ENCODE results near the gene BTRC.
"Not testable (repeated sequence)": the region's sequence is repeated elsewhere in the genome, so short reads cannot be mapped to it uniquely, and the experiment has no call there.

The BTRC gene

GRCh38 chr10:101358706-101359300 is 4.8 kb downstream of the BTRC start:
- Histone ChIP-seq H4K20me1 (ENCODE audit: low read depth, low read length) (no peaks in the 10 kb centered on the region), H3K27ac (ENCODE audit: low read depth, low read length) (no peak overlapping the region), H3K36me3 (ENCODE audit: low read length) (no peaks in the 10 kb centered on the region; the same call in 1 of the 2 replicates), H3K4me3 (ENCODE audit: insufficient read depth, low read length, poor library complexity, severe bottlenecking) (no peak overlapping the region), H3K9ac (ENCODE audit: low read length) (no peak overlapping the region), H3K9me3 (ENCODE audit: insufficient read depth, low read length) (no peaks in the 10 kb centered on the region), H3F3A (ENCODE audit: insufficient read depth) (0 out of 2 replicates have a peak, but pooled peaks cover 6% of the 10 kb centered on the region), H3K79me2 (ENCODE audit: insufficient read depth, low read length) (no peaks in the 10 kb centered on the region), H3K4me2 (ENCODE audit: low read depth, low read length, poor library complexity, severe bottlenecking) (no peak overlapping the region), H3K27me3 (ENCODE audit: low read length) (no peaks in the 10 kb centered on the region), H3K9me2 (replicated peaks; ENCODE audit: insufficient read depth, low read length) (no peaks in the 10 kb centered on the region), H2AFZ (ENCODE audit: low read depth, low read length, severe bottlenecking) (no peak overlapping the region)
- TF ChIP-seq CTCF (IDR thresholded peaks at IDR 0.05; ENCODE audit: insufficient read depth, low read length, poor library complexity, severe bottlenecking) (no peak), EZH2phosphoT487 (conservative IDR thresholded peaks at IDR 0.05; ENCODE audit: low read length) (no peak)

- not testable (repeated sequence) for H3K36me3 ChIP-seq (ENCODE audit: low read length); H3K4me3 ChIP-seq (ENCODE audit: insufficient read depth, low read length, poor library complexity, severe bottlenecking); H3K27ac ChIP-seq (ENCODE audit: low read depth, low read length); H2AFZ ChIP-seq (ENCODE audit: low read depth, low read length, severe bottlenecking); H3K79me2 ChIP-seq (ENCODE audit: insufficient read depth, low read length); H3K9me3 ChIP-seq (ENCODE audit: insufficient read depth, low read length); H3F3A ChIP-seq (ENCODE audit: insufficient read depth); H3K27me3 ChIP-seq (ENCODE audit: low read length); H3K9ac ChIP-seq (ENCODE audit: low read length); H3K4me2 ChIP-seq (ENCODE audit: low read depth, low read length, poor library complexity, severe bottlenecking); H4K20me1 ChIP-seq (ENCODE audit: low read depth, low read length); H3K9me2 ChIP-seq (replicated peaks; ENCODE audit: insufficient read depth, low read length)
Observed at GRCh38 chr10:101360090-101360489, 6.1 kb downstream of the BTRC start.

GRCh38 chr10:101360841-101361240 is 6.9 kb downstream of the BTRC start:
- H3K4me3 ChIP-seq (ENCODE audit: insufficient read depth, low read length, poor library complexity, severe bottlenecking); H3K9me2 ChIP-seq (replicated peaks; ENCODE audit: insufficient read depth, low read length); H3F3A ChIP-seq (ENCODE audit: insufficient read depth); H3K9ac ChIP-seq (ENCODE audit: low read length); H3K36me3 ChIP-seq (ENCODE audit: low read length); H2AFZ ChIP-seq (ENCODE audit: low read depth, low read length, severe bottlenecking); H4K20me1 ChIP-seq (ENCODE audit: low read depth, low read length); H3K9me3 ChIP-seq (ENCODE audit: insufficient read depth, low read length); H3K79me2 ChIP-seq (ENCODE audit: insufficient read depth, low read length); H3K27me3 ChIP-seq (ENCODE audit: low read length); H3K4me2 ChIP-seq (ENCODE audit: low read depth, low read length, poor library complexity, severe bottlenecking); H3K27ac ChIP-seq (ENCODE audit: low read depth, low read length): not testable (repeated sequence)

GRCh38 chr10:101363850-101364400 is 10.0 kb downstream of the BTRC start:
- Histone ChIP-seq H3K27ac (ENCODE audit: low read depth, low read length) (no peak overlapping the region), H3F3A (ENCODE audit: insufficient read depth) (no peaks in the 10 kb centered on the region), H4K20me1 (ENCODE audit: low read depth, low read length) (no peaks in the 10 kb centered on the region)

More at GRCh38 chr10:101363850-101364400, 10.0 kb downstream of the BTRC start:
- H3K9ac ChIP-seq (ENCODE audit: low read length), result no peak overlapping the region
- H3K27me3 ChIP-seq (ENCODE audit: low read length), result no peaks in the 10 kb centered on the region
- no peak overlapping the region for H3K4me2 ChIP-seq (ENCODE audit: low read depth, low read length, poor library complexity, severe bottlenecking)
- TF ChIP-seq EZH2phosphoT487 (conservative IDR thresholded peaks at IDR 0.05; ENCODE audit: low read length), result no peak
- TF ChIP-seq CTCF (IDR thresholded peaks at IDR 0.05; ENCODE audit: insufficient read depth, low read length, poor library complexity, severe bottlenecking), result no peak
- no peak overlapping the region for H2AFZ ChIP-seq (ENCODE audit: low read depth, low read length, severe bottlenecking)
- H3K9me3 ChIP-seq (ENCODE audit: insufficient read depth, low read length), result no peaks in the 10 kb centered on the region
- H3K9me2 ChIP-seq (replicated peaks; ENCODE audit: insufficient read depth, low read length), result no peaks in the 10 kb centered on the region
- no peaks in the 10 kb centered on the region for H3K36me3 ChIP-seq (ENCODE audit: low read length)
- H3K79me2 ChIP-seq (ENCODE audit: insufficient read depth, low read length), result no peaks in the 10 kb centered on the region
- no peak overlapping the region for H3K4me3 ChIP-seq (ENCODE audit: insufficient read depth, low read length, poor library complexity, severe bottlenecking)
